SIG-M5 treated with dmso at 0.1 percent for 504 hours (cell line): ENCODE measurements around the gene TNFRSF9.
"Not testable (repeated sequence)": the region's sequence is repeated elsewhere in the genome, so short reads cannot be mapped to it uniquely, and the experiment has no call there.

Experiments
- DNase-seq: peaks from one replicate; lab custom pipeline; 2025; ENCODE audit not compliant: unreplicated experiment; lab: John Stamatoyannopoulos, UW

Gene TNFRSF9

GRCh38 chr1:7940745-7941436 lies at the start of gene TNFRSF9:
TNFRSF9 (minus strand) TSS chr1:7940839; CDS start chr1:7939994, 845 bp downstream.
- DNase-seq = no peak

- no peak for DNase-seq
Observed at GRCh38 chr1:7989762-7990428, 49.3 kb upstream of the TNFRSF9 start.

DNA sequence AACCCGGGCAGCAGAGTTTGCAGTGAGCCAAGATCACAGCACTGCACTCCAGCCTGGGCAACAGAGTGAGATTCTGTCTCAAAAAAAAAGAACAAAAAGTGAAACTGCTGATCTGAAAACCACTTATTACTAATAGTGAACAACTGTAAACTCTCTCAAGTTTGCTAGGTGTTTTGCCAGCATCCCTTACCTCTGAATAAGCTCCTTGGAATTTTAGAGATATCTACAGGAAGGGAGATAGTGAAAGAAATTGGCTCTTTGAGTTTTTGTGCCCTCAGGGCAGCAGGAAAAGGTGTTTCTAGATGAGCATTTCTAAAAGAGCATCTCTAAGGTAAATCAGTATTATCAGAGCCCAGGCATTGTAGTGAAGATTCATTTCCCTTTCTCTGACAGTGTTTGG lies 47.9 kb upstream of the TNFRSF9 start:
- no peak for DNase-seq

DNA sequence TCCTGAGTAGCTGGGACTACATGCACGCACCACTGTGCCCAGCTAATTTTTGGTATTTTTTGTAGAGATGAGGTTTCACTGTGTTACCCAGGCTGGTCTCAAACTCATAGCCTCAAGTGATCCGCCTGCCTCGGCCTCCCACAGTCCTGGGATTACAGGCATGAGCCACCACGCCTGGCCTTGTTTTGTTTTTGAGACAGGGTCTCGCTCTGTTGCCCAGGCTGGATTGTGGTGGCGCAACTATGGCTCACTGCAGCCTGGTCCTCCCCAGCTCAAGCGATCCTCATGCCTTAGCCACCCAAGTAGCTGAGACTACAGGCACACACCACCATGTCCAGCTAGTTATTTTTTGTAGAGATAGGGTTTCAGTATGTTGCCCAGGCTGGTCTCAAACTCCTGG lies 46.9 kb upstream of the TNFRSF9 start:
- no peak for DNase-seq

GRCh38 chr1:7985851-7986612 lies 45.4 kb upstream of the TNFRSF9 start:
- no peak for DNase-seq

- DNase-seq = no peak
Observed at GRCh38 chr1:7984811-7985210, 44.2 kb upstream of the TNFRSF9 start.

DNA sequence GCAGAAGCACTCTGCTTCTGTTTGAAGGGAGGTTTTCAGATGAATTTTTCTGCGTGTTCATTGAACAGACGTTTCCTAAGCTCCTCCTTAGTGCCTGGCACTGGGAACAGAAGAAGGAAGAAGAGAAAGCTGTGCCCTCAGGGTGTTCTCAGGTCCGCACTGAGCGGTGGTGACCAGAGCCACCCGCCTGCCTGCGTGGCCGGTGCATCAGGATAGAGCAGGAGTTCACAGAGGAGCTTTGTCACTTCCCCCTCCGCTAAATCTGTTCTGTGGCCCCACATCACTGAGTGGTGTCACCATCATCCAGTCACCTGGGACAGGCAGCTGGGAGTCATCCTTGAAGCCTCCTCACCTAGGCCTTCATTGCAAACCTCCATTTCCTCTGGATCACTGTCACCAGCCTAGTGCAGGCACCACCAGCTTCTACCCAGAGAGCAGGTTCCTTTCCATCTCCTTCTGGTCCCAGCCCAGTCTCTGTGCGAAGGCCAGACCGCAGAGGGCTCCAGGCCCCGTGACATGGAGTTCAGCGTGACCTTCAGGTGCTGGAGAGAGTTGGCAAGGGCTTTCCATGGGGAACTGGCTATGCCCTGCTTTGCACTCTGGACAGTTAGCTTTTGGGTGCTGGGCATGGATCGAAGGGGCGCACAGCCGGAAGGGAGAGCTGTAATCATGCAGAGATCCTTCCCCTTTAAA lies 42.6 kb upstream of the TNFRSF9 start:
- no peak for DNase-seq

DNA sequence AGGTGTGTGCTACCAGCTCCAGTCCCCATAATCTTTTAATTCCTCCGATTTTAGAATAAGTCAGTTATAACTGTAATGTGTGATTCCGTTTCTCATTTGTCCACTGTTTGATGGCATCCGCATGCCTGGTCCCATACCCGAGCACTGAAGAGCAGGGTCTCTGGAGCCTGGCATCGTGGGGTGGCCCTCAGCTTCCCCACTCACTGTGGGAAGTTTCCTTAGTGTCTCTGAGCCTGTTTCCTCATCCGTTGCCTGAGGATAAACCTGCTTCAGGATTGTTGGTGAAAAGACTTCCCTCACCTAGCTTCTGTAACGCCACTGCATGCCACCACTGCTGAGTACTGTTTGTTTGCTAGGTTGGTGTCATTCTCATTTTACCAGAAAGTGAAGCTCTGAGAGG lies 40.3 kb upstream of the TNFRSF9 start:
- DNase-seq = no peak

GRCh38 chr1:7975212-7975865 lies 34.7 kb upstream of the TNFRSF9 start:
- peak; percentile 40 for DNase-seq

GRCh38 chr1:7973086-7973485 lies 32.4 kb upstream of the TNFRSF9 start:
- no peak for DNase-seq

DNA sequence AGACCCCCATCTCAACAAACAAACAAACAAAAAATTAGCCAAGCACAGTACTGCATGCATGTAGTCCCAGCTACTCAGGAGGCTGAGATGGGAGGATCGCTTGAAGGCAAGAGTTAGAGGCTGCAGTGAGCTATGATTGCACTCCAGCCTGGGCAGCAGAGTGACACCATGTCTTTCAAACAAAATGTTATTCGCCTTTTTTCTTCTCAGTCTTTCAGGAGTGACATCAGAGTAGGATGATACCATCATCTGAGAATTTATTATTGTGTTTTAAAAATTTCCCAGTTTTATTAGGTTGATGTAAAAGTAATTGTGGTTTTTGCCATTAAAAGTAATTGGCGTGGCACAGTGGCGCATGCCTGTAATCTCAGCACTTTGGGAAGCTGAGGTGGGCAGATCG lies 31.6 kb upstream of the TNFRSF9 start:
- DNase-seq = no peak

DNA sequence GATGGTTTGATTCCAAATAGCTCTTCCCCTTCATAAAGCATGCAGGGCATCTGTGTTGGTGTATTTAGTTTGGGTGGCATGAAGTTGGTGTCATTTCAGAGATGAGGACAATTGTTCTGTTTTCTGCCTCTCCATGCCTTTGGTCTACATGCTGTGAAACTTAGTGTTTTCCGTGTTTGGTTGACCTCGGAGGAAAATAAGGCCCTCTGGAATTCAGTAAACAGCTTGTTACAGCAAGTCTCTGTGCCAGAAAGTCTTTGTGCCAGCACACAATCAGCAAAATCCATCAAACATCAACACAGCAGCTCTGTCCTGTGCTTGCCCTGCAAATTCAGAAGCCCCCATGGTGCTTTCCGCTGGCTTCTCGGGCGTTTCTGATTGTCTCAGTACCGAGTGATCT lies 30.4 kb upstream of the TNFRSF9 start:
- DNase-seq = no peak

GRCh38 chr1:7970246-7970645 lies 29.6 kb upstream of the TNFRSF9 start:
- no peak for DNase-seq

GRCh38 chr1:7967651-7968050 lies 27.0 kb upstream of the TNFRSF9 start:
- DNase-seq = no peak

DNA sequence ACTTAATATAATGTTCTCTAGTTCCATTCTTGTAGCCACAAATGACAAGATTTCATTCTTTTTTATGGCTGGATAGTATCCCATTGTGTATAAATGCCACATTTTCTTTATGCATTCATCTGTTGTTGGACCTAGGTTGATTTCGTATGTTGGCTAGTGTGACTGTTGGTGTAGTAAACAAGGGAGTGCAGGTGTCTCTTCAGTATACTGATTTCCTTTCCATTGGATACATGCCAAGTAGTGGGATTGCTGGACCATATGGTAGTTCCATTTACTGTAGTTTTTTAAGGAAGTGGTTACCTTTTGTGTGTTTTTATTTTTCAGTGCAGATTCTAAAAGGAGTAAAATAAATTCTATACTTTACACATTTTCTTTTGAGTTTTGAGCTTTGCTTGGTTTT lies 26.6 kb upstream of the TNFRSF9 start:
- DNase-seq = no peak

DNA sequence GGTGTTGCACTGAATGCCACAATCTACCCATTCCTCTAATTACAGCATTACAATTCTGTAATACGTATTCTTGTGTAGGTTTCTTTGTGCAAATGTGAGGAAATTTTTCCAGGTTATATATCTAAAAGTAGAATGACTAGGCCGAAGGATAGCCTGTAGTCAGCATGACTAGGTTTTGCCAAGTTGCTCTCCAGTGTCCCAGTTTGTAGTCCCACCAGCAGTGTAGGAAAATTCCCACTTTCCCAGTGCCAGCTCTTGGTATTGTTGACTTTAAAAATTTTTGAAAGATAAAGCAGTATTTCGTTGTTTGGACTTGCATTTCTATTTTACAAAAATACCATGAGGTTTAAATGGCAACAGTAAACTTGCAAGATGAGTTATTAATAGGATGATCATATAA lies 23.8 kb upstream of the TNFRSF9 start:
- DNase-seq = no peak

GRCh38 chr1:7963841-7964240 lies 23.2 kb upstream of the TNFRSF9 start:
- not testable (repeated sequence) for DNase-seq

- not testable (repeated sequence) for DNase-seq
Observed at GRCh38 chr1:7963378-7963730, 22.7 kb upstream of the TNFRSF9 start.

GRCh38 chr1:7962636-7963377 lies 22.2 kb upstream of the TNFRSF9 start:
- DNase-seq = no peak

DNA sequence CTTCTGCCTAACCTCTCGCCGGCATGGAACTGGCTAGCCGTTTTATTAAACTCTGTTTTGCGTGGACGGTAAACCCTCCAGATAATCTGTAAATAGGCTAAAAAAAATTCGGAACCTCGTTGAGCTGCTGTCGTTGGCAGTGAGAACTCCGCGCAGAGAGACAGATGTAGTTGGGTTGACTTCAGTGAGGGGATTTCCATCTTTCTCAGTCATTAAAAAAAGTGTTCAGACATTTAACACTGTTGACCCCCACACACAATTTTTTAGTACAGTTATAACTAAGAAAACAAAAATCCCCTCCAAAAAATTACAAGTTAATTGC lies 21.3 kb upstream of the TNFRSF9 start:
- DNase-seq = no peak
